ENCODE results near the gene COG8. TPM values are rescaled to one million over a fixed set of nuclear protein-coding genes. Genes with fewer than 3 reads are reported as not detected.
"Not testable (repeated sequence)": the region's sequence is repeated elsewhere in the genome, so short reads cannot be mapped to it uniquely, and the experiment has no call there.

The COG8 gene
- total and polyA plus RNA-seq, 11 donors = 13.3 to 43.0 (median 22.8) TPM

GRCh38 chr16:69298261-69298660, 41.1 kb downstream of the COG8 start:
- ATAC-seq = no peak
- peaks cover 0 to 40% (median 28%) of the 10 kb centered on the region in 9 donors for H3K36me3 ChIP-seq
- 94 to 98% (median 96%) methylated on average over 4 of the region's 4 CpGs for WGBS, 4 donors
- TF ChIP-seq POLR2A (IDR thresholded peaks at IDR 0.05) = no peak
- no peak for TF ChIP-seq CTCF (IDR thresholded peaks at IDR 0.05)
- H3K4me1 ChIP-seq = no peaks in the 10 kb centered on the region
- no peaks in the 10 kb centered on the region for H3K9me3 ChIP-seq
- no peak overlapping the region for H3K27ac ChIP-seq
- intact Hi-C loops (cut with DNase I) = no loop called here
- DNase-seq = peak in 1 of 5 donors; percentile 2
- no peak overlapping the region for H3K4me3 ChIP-seq
- no peaks in the 10 kb centered on the region for H3K27me3 ChIP-seq

DNA sequence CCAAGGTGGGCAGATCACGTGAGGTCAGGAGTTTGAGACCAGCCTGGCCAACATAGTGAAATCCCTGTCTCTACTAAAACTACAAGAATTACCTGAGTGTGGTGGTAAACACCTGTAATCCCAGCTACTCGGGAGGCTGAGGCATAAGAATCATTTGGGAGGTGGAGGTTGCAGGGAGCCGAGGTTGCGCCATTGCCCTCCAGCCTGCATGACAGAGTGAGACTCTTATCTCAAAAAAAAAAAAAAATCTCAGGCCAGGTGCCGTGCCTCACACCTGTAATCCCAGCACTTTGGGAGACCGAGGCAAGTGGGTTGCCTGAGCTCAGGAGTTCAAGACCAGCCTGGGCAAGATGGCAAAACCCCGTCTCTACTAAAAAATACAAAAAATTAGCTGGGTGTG, 42.6 kb downstream of the COG8 start:
- H3K36me3 ChIP-seq = peaks cover 0 to 28% (median 23%) of the 10 kb centered on the region in 9 donors
- ATAC-seq; H3K4me3 ChIP-seq; H3K27me3 ChIP-seq; intact Hi-C loops (cut with DNase I); H3K9me3 ChIP-seq; H3K4me1 ChIP-seq; H3K27ac ChIP-seq: not testable (repeated sequence)
- peak in 1 of 5 donors; percentile 3 for DNase-seq
- 98 to 100% (median 98%) methylated on average over 7 of the region's 7 CpGs for WGBS, 4 donors

- Histone ChIP-seq H3K27ac (no peak overlapping the region), H3K27me3 (no peaks in the 10 kb centered on the region), H3K4me3 (no peak overlapping the region), H3K9me3 (no peaks in the 10 kb centered on the region), H3K36me3 (peaks cover 0 to 13% (median 0%) of the 10 kb centered on the region in 9 donors), H3K4me1 (no peaks in the 10 kb centered on the region)
- no peak for TF ChIP-seq CTCF (IDR thresholded peaks at IDR 0.05)
- no peak for TF ChIP-seq POLR2A (IDR thresholded peaks at IDR 0.05)
- no peak for DNase-seq
- intact Hi-C loops (cut with DNase I) = no loop called here
- no peak for ATAC-seq
- WGBS, 4 donors = 95 to 100% (median 99%) methylated on average over 1 of the region's 1 CpG
Observed at GRCh38 chr16:69294051-69294450, 45.3 kb downstream of the COG8 start.

DNA sequence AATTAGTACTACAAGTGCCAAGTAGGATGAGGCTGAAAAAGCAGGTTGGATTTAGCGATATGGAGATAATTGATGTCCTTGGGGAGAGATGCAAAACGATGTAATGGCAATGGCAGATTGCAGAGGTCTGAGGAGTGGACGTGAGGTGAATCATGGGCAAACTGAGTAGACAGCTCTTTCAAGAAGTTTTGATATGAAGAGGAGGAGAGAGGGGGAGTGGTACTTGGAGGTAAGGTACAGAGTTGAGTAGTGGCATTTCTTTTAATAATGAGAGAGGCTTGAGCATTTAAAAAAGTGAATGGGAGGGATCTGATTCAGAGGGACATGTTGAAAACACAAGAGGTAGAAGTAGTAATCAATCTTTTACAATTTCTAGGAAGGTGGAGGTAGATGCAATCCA, 46.0 kb downstream of the COG8 start:
- intact Hi-C loops (cut with DNase I) = no loop called here
- peaks cover 0 to 16% (median 0%) of the 10 kb centered on the region in 9 donors for H3K36me3 ChIP-seq
- peak in 1 of 5 donors; percentile 3 for DNase-seq
- H3K4me1 ChIP-seq = no peaks in the 10 kb centered on the region
- no peaks in the 10 kb centered on the region for H3K27me3 ChIP-seq
- no peak overlapping the region for H3K27ac ChIP-seq
- WGBS, 4 donors = 55 to 71% (median 60%) methylated on average over 3 of the region's 3 CpGs
- no peak overlapping the region for H3K4me3 ChIP-seq
- ATAC-seq = no peak
- TF ChIP-seq CTCF (IDR thresholded peaks at IDR 0.05) = no peak
- TF ChIP-seq POLR2A (IDR thresholded peaks at IDR 0.05) = no peak
- H3K9me3 ChIP-seq = no peaks in the 10 kb centered on the region

GRCh38 chr16:69291657-69292056, 47.7 kb downstream of the COG8 start:
- Histone ChIP-seq H3K36me3 (peaks cover 0 to 21% (median 0%) of the 10 kb centered on the region in 9 donors), H3K4me1 (peaks cover 0 to 10% (median 5%) of the 10 kb centered on the region in 12 donors)
- H3K4me3 ChIP-seq; H3K9me3 ChIP-seq; DNase-seq; intact Hi-C loops (cut with DNase I); H3K27me3 ChIP-seq; ATAC-seq; H3K27ac ChIP-seq: not testable (repeated sequence)
- WGBS, 4 donors = 94 to 97% (median 95%) methylated on average over 9 of the region's 9 CpGs
